Inflammatory macrophage (primary cell): ENCODE data around the gene LRRC7.
"Not testable (repeated sequence)": the region's sequence is repeated elsewhere in the genome, so short reads cannot be mapped to it uniquely, and the experiment has no call there.

ENCODE experiments used
- DNase-seq, 2 donors: peaks; one replicate each; pipeline ENCODE4 v3.0.0-alpha.2; 2020 to 2022

LRRC7 gene

GRCh38 chr1:69911301-69911801 lies 343.6 kb downstream of the LRRC7 start:
- peak; percentile 66 to 76 for DNase-seq

- no peak for DNase-seq
These were observed 346.3 kb downstream of the LRRC7 start for GRCh38 chr1:69913977-69914376.

GRCh38 chr1:69914976-69915765 lies 347.4 kb downstream of the LRRC7 start:
- no peak for DNase-seq

- no peak for DNase-seq
These were observed 351.6 kb downstream of the LRRC7 start for GRCh38 chr1:69919129-69919921.

GRCh38 chr1:69919922-69920273 lies 352.2 kb downstream of the LRRC7 start:
- DNase-seq: no peak

- DNase-seq: no peak
These were observed 352.7 kb downstream of the LRRC7 start for GRCh38 chr1:69920426-69920825.

GRCh38 chr1:69921486-69921885 lies 353.8 kb downstream of the LRRC7 start:
- DNase-seq: no peak

- DNase-seq: not testable (repeated sequence)
These were observed 360.5 kb downstream of the LRRC7 start for GRCh38 chr1:69928234-69928633.

GRCh38 chr1:69929308-69930057 lies 361.8 kb downstream of the LRRC7 start:
- DNase-seq: no peak

- no peak for DNase-seq
These were observed 362.7 kb downstream of the LRRC7 start for GRCh38 chr1:69930396-69930795.

GRCh38 chr1:69932760-69933159 lies 365.0 kb downstream of the LRRC7 start:
- no peak for DNase-seq

- no peak for DNase-seq
These were observed 372.5 kb downstream of the LRRC7 start for GRCh38 chr1:69940231-69940630.

- DNase-seq: no peak
These were observed 373.1 kb downstream of the LRRC7 start for GRCh38 chr1:69940816-69941215.

- DNase-seq: no peak
These were observed 375.3 kb downstream of the LRRC7 start for GRCh38 chr1:69943030-69943429.

GRCh38 chr1:69946935-69947334 lies 379.2 kb downstream of the LRRC7 start:
- DNase-seq: no peak

GRCh38 chr1:69947837-69948236 lies 380.1 kb downstream of the LRRC7 start:
- DNase-seq: no peak

GRCh38 chr1:69952676-69953075 lies 385.0 kb downstream of the LRRC7 start:
- no peak for DNase-seq

GRCh38 chr1:69962452-69962851 lies 394.7 kb downstream of the LRRC7 start:
- DNase-seq: not testable (repeated sequence)

GRCh38 chr1:69967245-69967766 lies 399.6 kb downstream of the LRRC7 start:
- no peak for DNase-seq

GRCh38 chr1:69976896-69977295 lies 409.2 kb downstream of the LRRC7 start:
- DNase-seq: no peak

- DNase-seq: no peak
These were observed 415.3 kb downstream of the LRRC7 start for GRCh38 chr1:69982992-69983391.

- no peak for DNase-seq
These were observed 417.7 kb downstream of the LRRC7 start for GRCh38 chr1:69985376-69985775.

- no peak for DNase-seq
These were observed 418.2 kb downstream of the LRRC7 start for GRCh38 chr1:69985901-69986439.
